Thyroid gland (tissue), 4 donors: ENCODE data around the gene MAGI3.

ENCODE experiments used
- CTCF ChIP-seq, 6 experiments: fragments of 200-600 bp in 3 of 6; fragments of 450-650 bp in 3 of 6; sonication (generic) in 3 of 6; IDR thresholded peaks; one replicate each; pipeline ENCODE4 v1.5.1; 2016 to 2019; ENCODE audit warnings: antibody characterized with exemption in 6 of 6, mild to moderate bottlenecking in 2 of 6, inconsistent platforms in 1 of 6, moderate library complexity in 1 of 6
- POLR2A ChIP-seq, 2 donors: fragments of 450-650 bp; IDR thresholded peaks; one replicate each; pipeline ENCODE4 v1.6.1; 2017; ENCODE audit warnings: antibody characterized with exemption in 2 of 2, mild to moderate bottlenecking in 2 of 2, moderate library complexity in 1 of 2

DNA sequence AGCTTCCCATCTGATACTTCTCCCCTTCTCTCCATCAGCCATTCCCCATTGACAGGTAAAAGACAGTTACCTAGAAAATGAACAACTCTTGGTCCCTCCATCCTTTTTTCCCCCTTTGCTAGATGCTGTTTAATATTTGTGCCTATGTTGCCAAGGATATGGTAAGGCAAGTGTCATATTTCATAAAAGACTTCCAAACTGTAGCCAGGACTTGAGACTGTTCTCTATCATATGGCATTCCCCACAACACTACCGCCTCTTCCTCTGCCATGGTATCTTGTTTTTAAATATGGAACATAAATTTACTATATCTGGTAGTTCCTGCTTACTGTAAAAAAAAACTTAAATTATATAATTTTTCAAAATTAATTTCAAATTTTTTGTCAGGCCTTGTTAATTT is 271.8 kb downstream of the MAGI3 start:
- TF ChIP-seq CTCF (IDR thresholded peaks at IDR 0.05) (no peak), POLR2A (IDR thresholded peaks at IDR 0.05) (no peak)
